DOHH2 (cell line): Measurements from ENCODE around the gene NEGR1.

ENCODE experiments used
- CTCF ChIP-seq: fragments of 200-600 bp; sonication (generic); IDR thresholded peaks from one replicate; pipeline ENCODE4 v1.5.1; 2014; ENCODE audit warnings: antibody characterized with exemption, mild to moderate bottlenecking, low read depth, low read length; ENCODE audit not compliant: poor library complexity, severe bottlenecking
- EZH2phosphoT487 ChIP-seq: fragments of 200-600 bp; sonication (generic); IDR thresholded peaks from 2 replicates; pipeline ENCODE4 v1.6.1; 2017; ENCODE audit warnings: borderline replicate concordance, mild to moderate bottlenecking, antibody characterized with exemption, low read length, moderate library complexity, mixed read lengths

- TF ChIP-seq CTCF, result no peak
- no peak for TF ChIP-seq EZH2phosphoT487
Measured at GRCh38 chr1:71572038-71572437, 710.3 kb downstream of the NEGR1 start.
